ENCODE data around the gene P4HB.
A peak's percentile ranks its signal among the peaks of the same experiment; 100 is the strongest.

Gene P4HB

GRCh38 chr17:81885454-81885853 lies 25.1 kb upstream of the P4HB start:
- TF ChIP-seq, protein P1, sequence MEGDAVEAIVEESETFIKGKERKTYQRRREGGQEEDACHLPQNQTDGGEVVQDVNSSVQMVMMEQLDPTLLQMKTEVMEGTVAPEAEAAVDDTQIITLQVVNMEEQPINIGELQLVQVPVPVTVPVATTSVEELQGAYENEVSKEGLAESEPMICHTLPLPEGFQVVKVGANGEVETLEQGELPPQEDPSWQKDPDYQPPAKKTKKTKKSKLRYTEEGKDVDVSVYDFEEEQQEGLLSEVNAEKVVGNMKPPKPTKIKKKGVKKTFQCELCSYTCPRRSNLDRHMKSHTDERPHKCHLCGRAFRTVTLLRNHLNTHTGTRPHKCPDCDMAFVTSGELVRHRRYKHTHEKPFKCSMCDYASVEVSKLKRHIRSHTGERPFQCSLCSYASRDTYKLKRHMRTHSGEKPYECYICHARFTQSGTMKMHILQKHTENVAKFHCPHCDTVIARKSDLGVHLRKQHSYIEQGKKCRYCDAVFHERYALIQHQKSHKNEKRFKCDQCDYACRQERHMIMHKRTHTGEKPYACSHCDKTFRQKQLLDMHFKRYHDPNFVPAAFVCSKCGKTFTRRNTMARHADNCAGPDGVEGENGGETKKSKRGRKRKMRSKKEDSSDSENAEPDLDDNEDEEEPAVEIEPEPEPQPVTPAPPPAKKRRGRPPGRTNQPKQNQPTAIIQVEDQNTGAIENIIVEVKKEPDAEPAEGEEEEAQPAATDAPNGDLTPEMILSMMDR (conservative IDR thresholded peaks at IDR 0.05; ENCODE audit: low read length) = no peak
- H3K4me3 ChIP-seq (ENCODE audit: low read length) = no peak overlapping the region
- no peak for DNase-seq (ENCODE audit: low read depth)

GRCh38 chr17:81884968-81885367 lies 24.6 kb upstream of the P4HB start:
- H3K4me3 ChIP-seq (ENCODE audit: low read length) = no peak overlapping the region
- no peak for DNase-seq (ENCODE audit: low read depth)
- TF ChIP-seq, protein P1 (conservative IDR thresholded peaks at IDR 0.05; ENCODE audit: low read length) = no peak

DNA sequence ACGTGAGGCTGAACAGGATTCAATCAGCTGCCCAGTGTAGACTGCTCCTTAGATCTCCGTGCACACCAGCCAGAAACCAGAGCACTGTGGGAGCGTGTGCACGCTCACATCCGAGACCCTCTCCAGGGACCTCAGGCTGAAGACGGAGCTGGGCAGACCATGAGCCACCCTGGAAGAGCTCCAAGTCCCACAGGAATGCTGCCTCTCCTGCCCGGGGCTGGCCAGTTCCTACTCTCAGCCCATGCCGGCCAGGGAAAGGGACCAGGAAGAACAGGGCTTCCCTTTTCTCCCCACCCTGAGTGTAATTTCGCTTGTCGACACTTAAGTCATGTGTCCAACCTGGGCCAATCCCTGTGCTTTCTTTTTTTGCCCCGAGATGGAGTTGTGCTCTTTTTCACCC lies 24.2 kb upstream of the P4HB start:
- TF ChIP-seq, protein P1 (conservative IDR thresholded peaks at IDR 0.05; ENCODE audit: low read length) = no peak
- no peak overlapping the region for H3K4me3 ChIP-seq (ENCODE audit: low read length)
- DNase-seq (ENCODE audit: low read depth) = peak; percentile 9

DNA sequence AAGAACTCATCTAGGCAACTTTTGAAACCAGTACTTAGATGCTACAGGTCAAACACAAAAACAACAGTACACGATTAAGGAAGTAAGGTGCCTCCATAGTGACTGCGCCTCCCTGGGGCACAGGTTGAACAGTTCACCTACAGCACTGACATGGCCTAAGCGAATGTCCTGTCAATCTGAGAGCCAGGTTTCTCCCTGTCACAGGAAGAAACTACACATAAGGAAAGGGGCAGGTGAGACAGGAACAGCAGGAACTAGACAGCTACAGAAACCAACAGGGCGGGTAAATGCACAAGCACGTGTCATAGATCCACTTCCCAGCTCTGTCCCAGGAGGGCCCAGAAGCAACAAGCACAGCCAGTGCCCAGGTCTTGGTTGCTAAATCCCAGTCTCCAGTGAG lies 18.8 kb upstream of the P4HB start:
- no peak overlapping the region for H3K4me3 ChIP-seq (ENCODE audit: low read length)
- TF ChIP-seq, protein P1 (conservative IDR thresholded peaks at IDR 0.05; ENCODE audit: low read length) = no peak
- no peak for DNase-seq (ENCODE audit: low read depth)

- no peak overlapping the region for H3K4me3 ChIP-seq (ENCODE audit: low read length)
- TF ChIP-seq, protein P1 (conservative IDR thresholded peaks at IDR 0.05; ENCODE audit: low read length) = no peak
Measured at GRCh38 chr17:81878294-81878693, 18.0 kb upstream of the P4HB start.

DNA sequence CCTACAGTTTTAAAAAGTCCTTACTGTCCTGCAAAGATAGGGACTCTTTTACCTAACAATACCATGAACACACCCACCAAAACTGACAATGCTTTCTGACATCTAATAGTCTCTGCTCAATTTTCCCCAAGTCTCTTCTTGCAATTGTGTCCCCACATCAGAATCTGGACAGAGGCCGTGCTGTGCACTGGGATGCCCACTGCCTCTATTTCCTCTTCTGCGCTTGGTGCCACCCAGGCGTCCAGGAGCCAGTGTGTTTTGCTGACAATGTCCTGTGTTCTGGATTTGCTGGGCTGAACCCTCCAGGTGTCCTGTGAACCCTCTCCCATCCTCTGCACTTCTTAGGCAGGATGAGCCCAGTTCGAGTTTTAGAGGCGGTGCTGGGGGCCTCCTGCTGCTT lies 17.2 kb upstream of the P4HB start:
- TF ChIP-seq, protein P1 (conservative IDR thresholded peaks at IDR 0.05; ENCODE audit: low read length) = no peak
- no peak overlapping the region for H3K4me3 ChIP-seq (ENCODE audit: low read length)
- DNase-seq (ENCODE audit: low read depth) = no peak

More at GRCh38 chr17:81878294-81878693, 18.0 kb upstream of the P4HB start:
- no peak for DNase-seq (ENCODE audit: low read depth)

DNA sequence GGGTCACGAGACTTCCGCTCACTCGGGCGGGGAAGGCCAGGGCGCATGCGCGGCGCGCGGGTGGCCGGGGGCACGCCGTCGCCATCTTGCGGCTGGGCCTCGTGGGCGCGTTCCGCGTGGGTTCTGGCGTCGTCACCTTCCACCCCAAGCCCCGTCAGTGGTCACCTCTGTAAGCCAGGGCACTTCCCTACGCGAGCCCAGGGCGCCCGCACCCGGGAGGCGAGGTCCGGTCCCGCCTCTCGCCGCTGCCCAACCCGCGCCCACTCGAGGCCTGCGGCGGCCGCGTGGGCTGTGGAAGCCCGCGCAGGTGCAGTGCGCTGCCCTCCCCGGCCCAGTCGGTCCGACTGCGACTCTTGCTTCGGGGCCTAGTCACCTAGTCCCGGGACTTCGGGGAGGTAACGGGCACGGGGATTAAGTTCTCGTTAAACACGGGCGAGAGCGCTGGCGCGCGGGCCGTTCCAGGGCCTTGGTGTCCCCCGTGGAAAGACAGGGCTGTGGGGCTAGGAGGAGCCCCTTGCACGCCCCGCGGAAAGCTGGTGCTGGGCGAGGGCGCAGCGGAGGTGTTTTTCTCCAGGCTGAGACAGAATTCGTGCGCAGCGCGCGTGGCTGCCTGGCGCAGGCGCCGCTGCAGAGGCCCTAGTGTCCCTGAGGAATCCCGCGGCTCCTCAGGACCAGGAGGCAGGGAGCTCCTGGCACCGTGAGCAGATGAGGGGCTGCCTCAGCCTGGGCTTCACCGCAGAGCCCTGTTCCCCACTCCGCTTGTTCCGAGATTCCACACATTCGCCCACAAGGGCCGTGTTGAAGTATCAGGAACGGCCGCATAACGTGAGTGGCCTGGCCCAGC lies 11.3 kb upstream of the P4HB start:
- peak; percentile 89 for DNase-seq (ENCODE audit: low read depth)
- TF ChIP-seq, protein P1 (conservative IDR thresholded peaks at IDR 0.05; ENCODE audit: low read length) = peak; percentile 17
- peak overlapping the region; percentile 81 for H3K4me3 ChIP-seq (ENCODE audit: low read length)

Data from AG10803 (cell line).